Inflammatory macrophage treated with lipopolysaccharide for 4 hours (primary cell): Measurements from ENCODE around the gene DCTN4.

ENCODE experiments used
- DNase-seq: peaks from one replicate; pipeline ENCODE4 v3.0.0-alpha.2; 2020

The DCTN4 gene

GRCh38 chr5:150731669-150732242 is 27.1 kb downstream of the DCTN4 start:
- peak; percentile 71 for DNase-seq

- DNase-seq: no peak
Measured at GRCh38 chr5:150729859-150730258, 29.0 kb downstream of the DCTN4 start.

GRCh38 chr5:150723845-150724244 is 35.0 kb downstream of the DCTN4 start:
- peak; percentile 12 for DNase-seq

- DNase-seq: peak; percentile 7
Measured at GRCh38 chr5:150710165-150710564, 48.7 kb downstream of the DCTN4 start.

GRCh38 chr5:150706776-150707390 is 51.9 kb downstream of the DCTN4 start:
- no peak for DNase-seq

GRCh38 chr5:150703762-150704161 is 55.1 kb downstream of the DCTN4 start:
- DNase-seq: peak; percentile 92

GRCh38 chr5:150700594-150701377 is 58.0 kb downstream of the DCTN4 start, which contains the start of gene RBM22:
Gene RBM22 (minus strand): TSS chr5:150701062. CDS start chr5:150700985, 77 bp downstream.
- peak; percentile 92 for DNase-seq

- DNase-seq: no peak
Measured at GRCh38 chr5:150700246-150700593, 58.6 kb downstream of the DCTN4 start.

- no peak for DNase-seq
Measured at GRCh38 chr5:150694612-150695011, 64.2 kb downstream of the DCTN4 start.

- no peak for DNase-seq
Measured at GRCh38 chr5:150692276-150692675, 66.5 kb downstream of the DCTN4 start.

- no peak for DNase-seq
Measured at GRCh38 chr5:150690760-150691159, 68.1 kb downstream of the DCTN4 start.

GRCh38 chr5:150689120-150689519 is 69.7 kb downstream of the DCTN4 start:
- DNase-seq: no peak

- DNase-seq: no peak
Measured at GRCh38 chr5:150676578-150676977, 82.2 kb downstream of the DCTN4 start.

GRCh38 chr5:150675069-150675468 is 83.7 kb downstream of the DCTN4 start:
- peak; percentile 82 for DNase-seq

- no peak for DNase-seq
Measured at GRCh38 chr5:150674341-150674821, 84.4 kb downstream of the DCTN4 start.

GRCh38 chr5:150672884-150673275 is 85.9 kb downstream of the DCTN4 start:
- DNase-seq: no peak

- peak; percentile 1 for DNase-seq
Measured at GRCh38 chr5:150672237-150672883, 86.5 kb downstream of the DCTN4 start.

- peak; percentile 1 for DNase-seq
Measured at GRCh38 chr5:150671509-150672236, 87.1 kb downstream of the DCTN4 start.

- DNase-seq: no peak
Measured at GRCh38 chr5:150670948-150671310, 87.9 kb downstream of the DCTN4 start.

- DNase-seq: no peak
Measured at GRCh38 chr5:150670275-150670947, 88.4 kb downstream of the DCTN4 start.

- DNase-seq: no peak
Measured at GRCh38 chr5:150665044-150665443, 93.8 kb downstream of the DCTN4 start.

GRCh38 chr5:150663936-150664335 is 94.9 kb downstream of the DCTN4 start:
- DNase-seq: no peak
